ENCODE data around the gene CARS1.

DNA sequence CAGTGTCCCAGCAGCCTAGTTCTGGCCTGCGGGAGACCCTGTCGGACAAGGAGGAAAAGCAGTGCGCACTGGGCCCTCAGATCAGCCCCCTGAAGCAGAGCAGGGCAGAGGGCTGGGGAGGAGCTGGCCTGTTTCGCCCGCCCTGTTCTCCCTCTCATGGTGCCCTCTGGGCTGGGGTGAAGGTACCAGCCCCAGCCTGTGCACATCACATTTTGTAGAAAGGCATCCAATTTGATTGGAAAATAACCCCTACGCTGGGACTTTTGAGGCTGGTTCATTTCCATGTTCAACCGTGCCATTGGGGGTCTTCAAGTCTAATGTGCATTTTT, 64.3 kb downstream of the CARS1 start:
- TF ChIP-seq, protein P1, sequence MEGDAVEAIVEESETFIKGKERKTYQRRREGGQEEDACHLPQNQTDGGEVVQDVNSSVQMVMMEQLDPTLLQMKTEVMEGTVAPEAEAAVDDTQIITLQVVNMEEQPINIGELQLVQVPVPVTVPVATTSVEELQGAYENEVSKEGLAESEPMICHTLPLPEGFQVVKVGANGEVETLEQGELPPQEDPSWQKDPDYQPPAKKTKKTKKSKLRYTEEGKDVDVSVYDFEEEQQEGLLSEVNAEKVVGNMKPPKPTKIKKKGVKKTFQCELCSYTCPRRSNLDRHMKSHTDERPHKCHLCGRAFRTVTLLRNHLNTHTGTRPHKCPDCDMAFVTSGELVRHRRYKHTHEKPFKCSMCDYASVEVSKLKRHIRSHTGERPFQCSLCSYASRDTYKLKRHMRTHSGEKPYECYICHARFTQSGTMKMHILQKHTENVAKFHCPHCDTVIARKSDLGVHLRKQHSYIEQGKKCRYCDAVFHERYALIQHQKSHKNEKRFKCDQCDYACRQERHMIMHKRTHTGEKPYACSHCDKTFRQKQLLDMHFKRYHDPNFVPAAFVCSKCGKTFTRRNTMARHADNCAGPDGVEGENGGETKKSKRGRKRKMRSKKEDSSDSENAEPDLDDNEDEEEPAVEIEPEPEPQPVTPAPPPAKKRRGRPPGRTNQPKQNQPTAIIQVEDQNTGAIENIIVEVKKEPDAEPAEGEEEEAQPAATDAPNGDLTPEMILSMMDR (IDR thresholded peaks at IDR 0.05): peak in 1 of 6 experiments; percentile 2
- no peak for TF ChIP-seq POLR2AphosphoS5 (IDR thresholded peaks at IDR 0.05)
- TF ChIP-seq EP300 (IDR thresholded peaks at IDR 0.05): no peak
- no peak for TF ChIP-seq POLR2A (IDR thresholded peaks at IDR 0.05)
